Measurements from ENCODE around the gene SHROOM1.

Gene SHROOM1

GRCh38 chr5:132776131-132776937 lies 54.1 kb downstream of the SHROOM1 start:
- DNase-seq: peak; percentile 36

GRCh38 chr5:132775476-132775961 lies 54.9 kb downstream of the SHROOM1 start:
- DNase-seq: no peak

GRCh38 chr5:132774896-132775295 lies 55.6 kb downstream of the SHROOM1 start:
- no peak for DNase-seq

- no peak for DNase-seq
Measured at GRCh38 chr5:132774406-132774805, 56.0 kb downstream of the SHROOM1 start.

GRCh38 chr5:132773601-132774355 lies 56.7 kb downstream of the SHROOM1 start:
- no peak for DNase-seq

- DNase-seq: no peak
Measured at GRCh38 chr5:132773114-132773513, 57.3 kb downstream of the SHROOM1 start.

- no peak for DNase-seq
Measured at GRCh38 chr5:132772291-132773070, 58.0 kb downstream of the SHROOM1 start.

Data from NCI-H146 (cell line).